Measurements from ENCODE around the gene TAS2R43. TPM values are rescaled to one million over a fixed set of nuclear protein-coding genes. Genes with fewer than 3 reads are reported as not detected.
"Not testable (repeated sequence)": the region's sequence is repeated elsewhere in the genome, so short reads cannot be mapped to it uniquely, and the experiment has no call there.

TAS2R43 gene, protein sequence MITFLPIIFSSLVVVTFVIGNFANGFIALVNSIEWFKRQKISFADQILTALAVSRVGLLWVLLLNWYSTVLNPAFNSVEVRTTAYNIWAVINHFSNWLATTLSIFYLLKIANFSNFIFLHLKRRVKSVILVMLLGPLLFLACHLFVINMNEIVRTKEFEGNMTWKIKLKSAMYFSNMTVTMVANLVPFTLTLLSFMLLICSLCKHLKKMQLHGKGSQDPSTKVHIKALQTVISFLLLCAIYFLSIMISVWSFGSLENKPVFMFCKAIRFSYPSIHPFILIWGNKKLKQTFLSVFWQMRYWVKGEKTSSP
- total RNA-seq (2014; rRNA removed; shearing (Covaris generic)) = 0.25 TPM in 1 of 2 replicates, not detected in the other

DNA sequence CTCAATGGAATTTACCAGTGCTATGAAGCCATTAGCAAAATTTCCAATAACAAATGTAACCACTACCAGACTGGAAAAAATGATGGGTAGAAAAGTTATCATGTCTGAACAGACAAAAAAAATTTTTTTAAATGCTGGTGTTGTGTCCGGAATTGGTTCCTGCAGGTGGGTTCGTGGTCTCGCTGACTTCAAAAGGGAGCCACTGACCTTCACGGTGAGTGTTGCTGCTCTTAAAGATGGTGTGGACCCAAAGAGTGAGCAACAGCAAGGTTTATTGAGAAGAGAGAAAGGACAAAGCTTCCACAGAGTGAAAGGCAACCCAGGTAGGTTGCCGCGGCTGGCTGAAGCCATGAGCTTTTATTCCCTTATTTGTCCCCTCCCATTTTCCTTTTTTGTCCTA is at the start of gene TAS2R43:
Gene TAS2R43 (minus strand): TSS at position 186 of the 400 bp plus-strand sequence. CDS start 84 bp downstream, at position 102.
- DNase-seq (ENCODE audit: low read depth) = no peak

DNA sequence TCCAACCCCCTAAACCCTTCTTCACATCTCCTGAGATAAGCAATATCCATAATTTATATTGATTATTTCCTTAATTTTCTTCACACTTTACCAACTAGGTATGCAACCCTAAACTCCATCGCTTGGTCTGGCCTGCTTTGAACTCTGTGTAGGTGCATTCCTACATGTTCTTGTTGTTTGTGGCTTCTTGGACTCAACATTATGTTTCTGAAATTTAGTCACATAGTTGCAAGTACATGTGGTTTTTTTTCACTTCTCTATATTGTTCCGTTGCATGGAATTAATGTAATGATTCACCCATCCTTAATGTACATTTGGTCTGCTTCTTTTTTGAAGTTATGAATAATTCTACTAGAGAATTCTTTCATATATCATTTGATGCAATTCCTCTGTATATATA is 44.0 kb upstream of the TAS2R43 start:
- no peak for DNase-seq (ENCODE audit: low read depth)

DNA sequence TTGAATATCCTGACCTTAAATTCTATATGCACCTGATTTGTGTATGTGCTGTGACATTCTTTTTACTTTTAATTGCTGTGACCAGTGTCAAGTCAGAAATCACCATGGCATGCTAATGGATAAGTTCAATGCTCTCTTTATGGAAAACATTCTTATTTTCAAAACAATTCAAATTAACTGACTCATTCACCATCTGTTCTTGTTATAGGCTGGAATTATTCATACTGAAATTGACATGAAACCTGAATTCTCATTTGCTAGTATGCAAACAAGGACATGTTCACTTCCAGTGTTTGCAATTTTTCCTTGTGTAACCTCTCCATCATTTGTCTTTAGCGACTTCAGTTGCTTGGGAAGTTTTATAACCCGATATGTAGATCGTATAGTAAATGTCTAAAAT is 42.2 kb upstream of the TAS2R43 start, which contains the start of gene TAS2R30:
Gene TAS2R30 (minus strand): TSS at position 340 of the 400 bp plus-strand sequence. CDS start 400 bp downstream, outside the sequence.
- no peak for DNase-seq (ENCODE audit: low read depth)

DNA sequence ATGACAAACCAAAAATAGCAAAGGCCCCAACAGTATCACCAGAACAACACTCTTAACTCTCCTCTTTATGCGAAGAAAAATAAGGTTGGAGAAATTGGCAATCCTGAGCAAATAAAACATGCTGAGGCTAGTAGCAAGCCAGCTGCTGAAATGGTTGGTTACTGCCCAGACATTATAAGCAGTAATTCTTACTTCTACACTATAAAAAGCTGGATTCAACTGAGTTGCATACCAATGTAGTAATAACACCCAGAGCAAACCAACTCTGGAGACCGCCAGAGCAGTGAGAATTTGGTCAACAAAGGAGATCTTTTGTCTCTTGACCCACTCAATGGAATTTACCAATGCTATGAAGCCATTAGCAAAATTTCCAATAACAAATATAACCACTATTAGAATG is 41.7 kb upstream of the TAS2R43 start:
- DNase-seq (ENCODE audit: low read depth) = no peak

DNA sequence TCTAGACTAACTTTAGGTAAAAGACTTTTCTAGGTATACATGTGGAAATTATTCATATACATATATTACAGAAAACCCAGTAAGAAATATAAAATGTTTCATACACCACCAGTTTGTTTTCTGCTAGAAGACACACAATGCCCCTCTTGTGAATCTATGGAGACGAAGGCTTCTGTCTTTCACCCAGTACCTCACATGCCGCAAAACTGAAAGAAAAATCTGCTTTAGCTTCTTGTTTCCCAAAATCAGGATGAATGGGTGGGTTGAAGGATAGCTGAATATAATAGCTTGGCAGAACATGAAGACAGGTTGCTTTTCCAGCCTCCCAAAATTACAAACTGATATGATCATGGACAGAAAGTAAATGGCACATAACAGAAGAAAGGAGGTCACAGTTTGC is 41.0 kb upstream of the TAS2R43 start:
- DNase-seq (ENCODE audit: low read depth) = no peak

DNA sequence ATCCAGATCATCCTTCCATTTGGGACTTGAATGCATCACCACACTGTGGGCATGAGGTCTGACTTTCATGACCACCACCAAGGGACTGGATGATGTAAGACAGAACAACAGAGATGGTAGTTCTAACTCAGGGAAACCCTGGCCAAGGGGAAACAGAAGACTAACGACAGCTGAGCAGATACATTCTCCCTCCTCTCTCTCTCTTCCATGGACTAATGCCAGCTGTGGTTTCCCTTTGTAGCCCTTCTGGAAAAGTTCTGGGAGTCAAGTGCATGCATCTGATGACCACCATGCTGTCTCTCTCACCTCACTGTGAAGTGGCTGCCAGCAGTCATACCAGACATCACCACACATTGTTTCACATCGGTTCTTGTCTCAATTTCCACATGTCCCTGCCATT is 38.9 kb upstream of the TAS2R43 start:
- DNase-seq (ENCODE audit: low read depth) = no peak

DNA sequence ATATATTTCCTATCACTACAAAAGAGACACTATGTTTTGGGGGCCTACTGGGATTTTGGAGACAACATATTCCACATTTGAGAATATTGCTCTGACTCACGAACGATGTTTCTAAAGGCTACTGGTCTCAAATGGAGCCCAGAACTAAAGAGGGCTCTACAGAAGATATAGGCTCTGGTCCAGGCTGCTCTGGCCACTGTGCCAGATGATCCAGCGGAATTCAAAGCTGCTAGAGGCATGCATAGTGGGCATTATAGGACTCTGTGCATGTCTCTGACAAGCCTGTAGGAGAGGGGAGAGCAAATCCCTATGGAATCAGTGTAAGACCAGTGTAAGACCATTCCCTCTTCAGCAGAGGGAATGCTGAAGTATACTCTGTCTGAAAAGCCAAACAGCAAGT is 38.3 kb upstream of the TAS2R43 start:
- DNase-seq (ENCODE audit: low read depth) = no peak

DNA sequence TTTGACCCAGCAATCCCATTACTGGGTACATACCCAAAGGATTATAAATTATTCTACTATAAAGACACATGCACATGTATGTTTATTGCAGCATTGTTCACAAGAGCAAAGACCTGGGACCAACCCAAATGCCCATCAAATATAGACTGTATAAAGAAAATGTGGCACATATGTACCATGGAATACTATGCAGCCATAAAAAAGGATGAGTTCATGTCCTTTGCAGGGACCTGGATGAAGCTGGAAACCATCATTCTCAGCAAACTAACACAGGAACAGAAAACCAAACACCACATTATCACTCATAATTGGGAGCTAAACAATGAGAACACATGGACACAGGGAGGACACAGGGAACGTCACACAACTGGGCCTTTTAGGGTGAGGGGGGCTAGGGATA is 22.0 kb upstream of the TAS2R43 start:
- DNase-seq (ENCODE audit: low read depth) = not testable (repeated sequence)

DNA sequence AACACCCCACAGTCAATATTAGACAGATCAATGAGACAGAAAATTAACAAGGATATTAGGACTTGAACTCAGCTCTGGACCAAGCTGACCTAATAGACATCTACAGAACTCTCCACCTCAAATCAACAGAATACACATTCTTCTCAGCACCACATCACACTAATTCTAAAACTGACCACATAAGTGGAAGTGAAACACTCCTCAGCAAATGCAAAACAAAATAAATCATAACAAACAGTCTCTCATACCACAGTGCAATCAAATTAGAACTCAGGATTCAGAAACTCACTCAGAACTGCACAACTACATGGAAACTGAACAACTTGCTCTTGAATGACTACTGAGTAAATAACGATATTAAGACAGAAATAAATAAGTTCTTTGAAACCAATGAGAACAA is 19.1 kb upstream of the TAS2R43 start:
- DNase-seq (ENCODE audit: low read depth) = not testable (repeated sequence)

DNA sequence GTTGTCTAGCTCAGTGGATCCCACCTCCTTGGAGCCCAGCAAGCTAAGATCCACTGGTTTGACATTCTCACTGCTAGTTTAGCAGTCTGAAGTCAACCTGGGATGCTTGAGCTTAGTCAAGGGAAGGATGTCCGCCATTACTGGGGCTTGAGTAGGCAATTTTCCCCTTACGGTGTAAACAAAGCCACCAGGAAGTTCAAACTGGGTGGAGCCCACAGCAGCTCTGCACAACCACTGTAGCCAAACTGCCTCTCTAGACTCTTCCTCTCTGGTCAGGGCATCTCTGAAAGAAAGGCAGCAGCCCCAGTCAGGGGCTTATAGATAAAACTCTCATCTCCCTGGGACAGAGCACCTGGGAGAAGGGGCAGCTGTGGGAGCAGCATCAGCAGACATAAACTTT is 16.7 kb upstream of the TAS2R43 start:
- no peak for DNase-seq (ENCODE audit: low read depth)

DNA sequence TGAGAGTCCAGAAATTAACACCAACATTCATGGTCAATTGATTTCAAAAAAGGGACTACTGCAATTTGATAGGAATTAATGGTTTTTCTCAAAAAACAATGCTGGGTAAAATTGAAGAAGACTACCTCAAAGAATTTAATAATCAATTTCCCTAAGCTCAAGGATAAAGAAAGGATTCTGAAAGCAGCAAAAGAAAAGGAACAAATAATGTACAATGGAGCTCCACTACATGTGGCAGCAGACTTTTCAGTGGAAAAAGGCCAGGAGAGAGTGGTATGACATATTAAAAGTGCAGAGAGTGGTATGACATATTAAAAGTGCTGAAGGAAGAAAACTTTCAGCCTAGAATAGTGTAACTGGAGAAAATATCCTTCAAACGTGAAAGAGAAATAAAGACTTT is 15.6 kb upstream of the TAS2R43 start:
- DNase-seq (ENCODE audit: low read depth) = no peak

DNA sequence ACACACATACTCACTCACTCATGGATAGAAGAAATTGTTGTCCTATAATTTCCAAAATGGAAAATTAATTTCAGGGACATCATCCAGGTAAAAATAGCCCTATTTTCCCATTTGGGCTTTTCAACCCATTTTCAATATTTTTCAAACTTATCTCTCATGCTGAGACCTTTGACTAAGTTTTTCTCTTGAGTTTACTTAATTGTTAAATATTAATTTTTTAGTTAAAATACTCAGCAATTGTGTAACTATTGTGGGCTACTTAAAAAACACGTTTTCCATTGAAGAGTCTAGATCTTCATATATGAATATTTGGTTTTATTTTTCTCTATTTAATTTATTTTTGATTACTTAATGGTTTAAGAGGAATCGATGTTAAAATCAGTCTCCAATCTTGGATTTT is 14.2 kb upstream of the TAS2R43 start:
- DNase-seq (ENCODE audit: low read depth) = no peak

DNA sequence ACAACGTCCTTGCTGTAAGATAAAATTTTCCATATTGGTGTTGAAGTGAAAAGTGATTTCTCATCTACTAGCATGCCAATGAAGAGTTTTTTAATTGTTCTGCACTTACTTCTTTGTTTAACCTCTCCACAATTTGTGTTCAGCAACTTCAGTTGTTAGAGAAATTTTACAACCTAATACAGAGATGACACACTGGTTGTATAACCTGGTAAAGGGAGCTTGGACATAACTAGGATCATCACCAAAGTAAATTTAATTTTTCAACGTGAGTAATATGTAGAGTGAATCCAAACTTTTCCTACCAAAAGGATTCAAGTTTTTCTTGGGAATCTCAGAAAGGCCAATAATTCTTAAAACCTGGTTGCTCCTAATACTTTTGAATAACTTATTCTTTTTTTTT is 13.4 kb upstream of the TAS2R43 start:
- DNase-seq (ENCODE audit: low read depth) = no peak

DNA sequence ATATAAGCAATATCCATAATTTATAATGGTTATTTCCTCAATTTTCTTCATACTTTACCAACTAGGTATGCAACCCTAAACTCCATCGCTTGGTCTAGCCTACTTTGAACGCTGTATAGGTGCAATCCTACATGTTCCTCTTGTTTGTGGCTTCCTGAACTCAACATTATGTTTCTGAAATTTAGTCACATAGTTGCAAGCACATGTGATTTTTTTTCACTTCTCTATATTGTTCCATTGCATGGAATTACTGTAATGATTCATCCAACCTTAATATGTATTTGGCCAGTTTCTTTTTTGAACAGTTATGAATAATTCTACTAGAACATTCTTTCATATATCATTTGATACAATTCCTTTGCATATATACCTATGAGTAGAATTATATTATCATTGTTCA is 2.8 kb upstream of the TAS2R43 start:
- not testable (repeated sequence) for DNase-seq (ENCODE audit: low read depth)

DNA sequence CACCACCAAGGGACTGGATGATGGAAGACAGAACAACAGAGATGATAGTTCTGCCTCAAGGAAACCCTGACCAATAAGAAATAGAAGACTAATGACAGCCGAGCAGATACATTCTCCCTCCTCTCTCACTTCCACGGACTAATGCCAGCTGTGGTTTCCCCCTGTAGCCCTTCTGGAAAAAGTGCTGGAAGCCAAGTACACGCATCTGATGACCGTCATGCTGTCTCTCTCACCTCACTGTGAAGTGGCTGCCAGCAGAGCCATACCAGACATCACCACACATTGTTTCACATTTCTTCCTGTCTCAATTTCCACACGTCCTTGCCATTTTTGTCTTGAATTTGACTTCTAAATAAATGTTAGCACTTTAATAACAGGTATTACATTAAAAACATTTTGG is 2.9 kb downstream of the TAS2R43 start:
- DNase-seq (ENCODE audit: low read depth) = no peak

DNA sequence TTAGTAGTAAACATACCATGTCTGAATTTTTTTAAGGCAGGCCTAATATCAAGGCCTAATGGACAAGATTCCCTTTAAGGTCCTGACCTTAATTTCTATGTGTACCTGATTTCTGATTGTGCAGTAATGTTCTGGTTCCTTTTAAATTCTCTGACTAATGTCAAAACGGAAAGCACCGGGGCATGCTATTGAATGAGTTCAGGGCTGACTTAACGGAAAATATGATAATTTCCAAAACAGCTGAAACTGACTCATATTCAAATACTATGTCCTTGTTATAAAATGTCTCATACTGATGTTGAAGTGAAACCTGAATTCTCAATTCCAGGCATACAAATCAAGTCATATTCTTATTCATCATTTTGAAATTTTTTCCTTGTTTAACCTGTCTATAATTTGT is 6.7 kb downstream of the TAS2R43 start:
- DNase-seq (ENCODE audit: low read depth) = peak; percentile 18

DNA sequence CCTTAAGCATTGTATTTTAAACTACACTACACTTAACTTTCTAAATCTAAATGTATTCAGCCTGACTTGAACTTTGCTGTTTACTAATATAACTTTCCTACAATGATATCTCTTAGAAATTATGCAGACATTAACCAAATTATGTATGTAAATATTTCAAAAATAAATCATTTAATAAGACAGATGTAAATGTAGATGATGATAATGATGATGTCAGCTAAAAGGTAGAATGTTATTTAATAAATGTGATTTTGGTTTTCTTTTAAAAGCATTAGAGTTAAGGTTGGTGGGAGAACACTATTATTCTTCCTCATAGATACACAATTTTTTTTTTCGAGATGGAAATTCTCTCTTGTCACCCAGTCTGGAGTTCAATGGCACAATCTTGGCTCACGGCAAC is 10.1 kb downstream of the TAS2R43 start:
- DNase-seq (ENCODE audit: low read depth) = no peak

DNA sequence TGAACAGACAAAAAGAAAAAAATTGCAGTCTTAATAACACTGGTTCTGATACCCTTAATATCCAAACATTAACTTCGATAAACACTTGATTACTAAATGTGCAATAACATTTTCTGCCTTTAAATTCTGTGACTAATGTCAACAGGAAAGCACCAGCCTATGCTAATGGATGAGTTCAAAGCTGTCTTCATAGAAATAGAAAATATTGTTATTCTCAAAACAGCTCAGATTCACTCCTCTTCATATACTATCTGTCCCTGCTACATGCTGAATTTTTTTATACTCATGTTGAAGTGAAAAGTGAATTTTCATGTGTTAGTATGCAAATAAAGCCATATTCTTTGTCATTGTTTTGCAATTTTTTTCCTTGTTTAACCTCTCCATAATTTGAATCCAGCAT is 13.9 kb downstream of the TAS2R43 start:
- no peak for DNase-seq (ENCODE audit: low read depth)

DNA sequence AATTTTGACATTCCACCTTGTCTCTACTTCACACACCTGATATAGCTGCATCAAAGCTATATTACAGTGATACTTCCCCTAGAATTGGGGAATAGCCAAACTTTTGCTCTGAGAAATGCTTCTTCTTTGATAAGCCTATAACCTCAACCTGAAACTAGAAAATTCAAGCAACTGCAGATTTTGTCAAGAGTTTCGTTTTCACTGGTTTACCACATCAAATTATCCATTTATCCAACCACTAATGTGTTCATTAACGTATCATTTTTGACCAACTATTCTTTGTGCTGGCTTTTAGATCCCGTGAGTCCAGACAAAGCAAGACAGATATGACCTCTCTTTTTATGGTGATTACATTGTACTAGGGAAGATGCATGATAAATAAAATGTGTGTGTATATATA is 16.5 kb downstream of the TAS2R43 start:
- no peak for DNase-seq (ENCODE audit: low read depth)

DNA sequence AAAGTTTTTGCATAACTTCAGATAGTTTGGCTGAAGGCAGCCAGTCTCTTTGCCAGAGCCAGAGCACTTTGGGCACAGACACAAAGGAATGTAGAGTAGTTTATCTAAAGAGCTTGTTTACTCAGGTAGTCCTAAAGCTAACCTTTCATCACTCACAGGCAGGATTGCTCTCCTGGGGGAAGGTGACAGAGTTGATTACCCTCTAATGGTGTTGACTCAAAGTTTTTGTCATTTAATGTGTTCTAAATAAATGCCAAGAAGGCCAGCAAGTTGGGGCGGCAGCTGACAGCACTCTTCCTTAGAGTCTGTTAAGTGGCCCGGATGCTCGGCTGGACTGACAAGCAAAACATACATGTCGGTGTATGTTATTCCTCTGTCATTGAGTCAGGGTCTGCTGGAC is 20.7 kb downstream of the TAS2R43 start:
- DNase-seq (ENCODE audit: low read depth) = no peak

DNA sequence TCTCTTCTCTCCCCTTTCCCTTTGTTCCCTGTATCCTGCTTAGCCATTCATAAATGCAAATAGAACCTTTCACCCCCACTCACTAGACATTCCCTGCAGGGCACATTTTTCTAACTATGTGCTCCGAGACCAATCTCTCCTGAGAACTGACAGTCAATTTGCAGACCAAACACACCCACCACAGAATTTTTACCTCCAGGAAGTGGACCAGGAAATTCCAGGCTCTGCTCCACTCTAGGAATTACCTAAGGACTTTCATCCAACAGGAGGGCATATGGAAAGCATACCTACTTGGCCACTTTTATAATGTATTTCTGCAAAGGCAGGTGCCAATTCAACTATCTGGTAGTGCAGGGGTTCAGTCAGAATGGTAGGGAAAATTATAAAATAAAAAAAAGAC is 21.1 kb downstream of the TAS2R43 start:
- no peak for DNase-seq (ENCODE audit: low read depth)

DNA sequence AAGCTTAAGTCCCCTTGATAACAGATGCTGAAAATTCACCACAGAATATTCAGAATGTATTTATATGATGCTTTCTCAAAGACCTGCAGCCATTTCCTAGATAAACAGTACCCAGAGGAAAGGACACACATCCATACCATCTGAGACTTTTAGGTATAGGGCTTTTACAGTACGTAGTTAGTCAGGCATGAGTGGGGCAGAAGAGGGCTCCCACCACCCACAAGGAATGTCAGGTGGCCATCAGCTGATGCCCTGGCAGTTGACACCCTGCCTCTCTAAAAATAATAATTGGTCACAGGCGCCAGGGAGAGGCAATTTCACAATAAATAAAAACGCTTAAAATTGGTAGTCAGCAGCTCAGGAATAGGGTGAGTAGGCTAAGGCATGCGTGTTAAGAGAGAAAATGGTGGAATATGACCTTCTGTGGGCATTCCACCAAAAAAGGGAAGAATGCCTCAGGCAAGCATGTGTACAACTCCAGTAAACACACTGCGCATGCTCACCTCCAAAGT is 22.2 kb downstream of the TAS2R43 start:
- no peak for DNase-seq (ENCODE audit: low read depth)

DNA sequence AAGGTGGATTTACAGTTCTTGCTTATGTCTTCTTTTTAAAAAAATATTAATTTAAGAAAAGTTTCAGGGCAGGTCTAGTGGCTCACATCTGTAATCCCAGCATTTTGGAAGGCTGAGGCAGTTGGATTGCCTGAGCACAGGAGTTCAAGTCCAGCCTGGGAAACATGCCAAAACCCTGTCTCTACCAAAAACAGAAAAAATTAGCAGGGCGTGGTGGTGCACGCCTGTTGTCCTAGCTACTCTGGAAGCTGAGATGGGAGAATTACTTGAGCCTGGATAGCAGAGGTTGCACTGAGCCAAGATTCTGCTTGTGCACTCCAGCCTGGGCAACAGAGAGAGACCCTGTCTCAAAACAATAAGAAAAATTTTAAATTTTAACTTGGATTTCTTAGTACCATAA is 24.6 kb downstream of the TAS2R43 start:
- DNase-seq (ENCODE audit: low read depth) = peak; percentile 22

DNA sequence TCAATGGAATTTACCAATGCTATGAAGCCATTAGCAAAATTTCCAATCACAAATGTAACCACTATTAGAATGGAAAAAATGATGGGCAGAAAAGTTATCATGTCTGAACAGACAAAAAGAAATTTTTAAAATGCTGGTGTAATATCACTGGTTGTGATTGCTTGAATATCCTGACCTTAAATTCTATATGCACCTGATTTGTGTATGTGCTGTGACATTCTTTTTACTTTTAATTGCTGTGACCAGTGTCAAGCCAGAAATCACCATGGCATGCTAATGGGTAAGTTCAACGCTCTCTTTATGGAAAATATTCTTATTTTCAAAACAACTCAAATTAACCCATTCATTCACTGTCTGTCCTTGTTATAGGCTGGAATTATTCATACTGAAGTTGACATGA is 29.9 kb downstream of the TAS2R43 start, which contains the start of gene TAS2R46:
Gene TAS2R46 (minus strand): TSS at position 101 of the 400 bp plus-strand sequence. CDS start 0 bp downstream, at position 101.
- not testable (repeated sequence) for DNase-seq (ENCODE audit: low read depth)

All from M059J (cell line).